ENCODE results near the gene SELP. TPM values are rescaled to one million over a fixed set of nuclear protein-coding genes. Genes with fewer than 3 reads are reported as not detected.

Gene SELP
- total RNA-seq, 1 donor from 2014 or later = 0.60 TPM

GRCh38 chr1:169586067-169586394, 43.9 kb downstream of the SELP start:
- Mint-ChIP-seq H3K4me1 (peaks cover 7% of the 10 kb centered on the region), H3K27me3 (peaks cover 18% of the 10 kb centered on the region), H3K4me3 (peak overlapping the region; percentile 66), H3K36me3 (ENCODE audit: low read depth) (no peaks in the 10 kb centered on the region), H3K9me3 (no peaks in the 10 kb centered on the region), H3K27ac (no peak overlapping the region)
- ChIA-PET CTCF (interaction anchor here (0.7 to 2.9 kb wide), 12 partner anchors 9 to 223 kb away, joined by 3 to 46 read pairs (median 5); no protein-coding TSS in a partner anchor), POLR2A (interaction anchor here (0.7 to 1.4 kb wide), 3 partner anchors 16 to 209 kb away, joined by 3 to 5 read pairs (median 3); partner anchors contain the start of gene METTL18)
- TF ChIP-seq, protein P1, sequence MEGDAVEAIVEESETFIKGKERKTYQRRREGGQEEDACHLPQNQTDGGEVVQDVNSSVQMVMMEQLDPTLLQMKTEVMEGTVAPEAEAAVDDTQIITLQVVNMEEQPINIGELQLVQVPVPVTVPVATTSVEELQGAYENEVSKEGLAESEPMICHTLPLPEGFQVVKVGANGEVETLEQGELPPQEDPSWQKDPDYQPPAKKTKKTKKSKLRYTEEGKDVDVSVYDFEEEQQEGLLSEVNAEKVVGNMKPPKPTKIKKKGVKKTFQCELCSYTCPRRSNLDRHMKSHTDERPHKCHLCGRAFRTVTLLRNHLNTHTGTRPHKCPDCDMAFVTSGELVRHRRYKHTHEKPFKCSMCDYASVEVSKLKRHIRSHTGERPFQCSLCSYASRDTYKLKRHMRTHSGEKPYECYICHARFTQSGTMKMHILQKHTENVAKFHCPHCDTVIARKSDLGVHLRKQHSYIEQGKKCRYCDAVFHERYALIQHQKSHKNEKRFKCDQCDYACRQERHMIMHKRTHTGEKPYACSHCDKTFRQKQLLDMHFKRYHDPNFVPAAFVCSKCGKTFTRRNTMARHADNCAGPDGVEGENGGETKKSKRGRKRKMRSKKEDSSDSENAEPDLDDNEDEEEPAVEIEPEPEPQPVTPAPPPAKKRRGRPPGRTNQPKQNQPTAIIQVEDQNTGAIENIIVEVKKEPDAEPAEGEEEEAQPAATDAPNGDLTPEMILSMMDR (IDR thresholded peaks at IDR 0.05) = no peak
- DNase-seq (no peak), ATAC-seq (ENCODE audit: low read depth) (peak; percentile 29)
- intact Hi-C loops (cut with micrococcal nuclease) = loop anchor here (1.0 to 5.0 kb wide), 5 partner anchors 15 to 223 kb away; partner anchors contain the start of genes METTL18, SELL and SLC19A2

DNA sequence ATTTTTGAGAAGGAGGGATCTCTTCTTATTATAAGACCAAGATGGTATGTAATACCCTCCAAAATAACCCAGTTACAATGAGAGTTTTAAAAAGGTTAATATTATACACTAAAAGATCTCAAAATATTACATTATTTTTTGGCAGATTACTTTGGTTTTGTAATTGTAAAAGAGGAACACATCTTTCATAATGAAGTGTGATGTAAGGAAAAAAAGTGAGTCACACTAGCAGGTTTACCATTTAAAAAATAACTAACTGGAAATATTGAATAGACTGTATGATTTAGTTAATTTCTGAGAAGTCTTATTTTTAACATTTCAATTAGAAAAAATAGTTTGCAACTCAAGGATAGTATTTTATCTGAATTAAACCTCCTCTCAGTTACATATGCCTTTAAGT, 44.7 kb downstream of the SELP start:
- Mint-ChIP-seq H3K4me1 (peaks cover 7% of the 10 kb centered on the region), H3K4me3 (no peak overlapping the region), H3K27ac (no peak overlapping the region), H3K27me3 (peaks cover 18% of the 10 kb centered on the region), H3K9me3 (no peaks in the 10 kb centered on the region), H3K36me3 (ENCODE audit: low read depth) (no peaks in the 10 kb centered on the region)
- no peak for ATAC-seq (ENCODE audit: low read depth)
- TF ChIP-seq, protein P1 (IDR thresholded peaks at IDR 0.05) = no peak
- ChIA-PET POLR2A (no interaction called here), CTCF (interaction anchor here (1.9 to 2.9 kb wide), 2 partner anchors 17 to 224 kb away, joined by 21 to 32 read pairs; no protein-coding TSS in a partner anchor)
- intact Hi-C loops (cut with micrococcal nuclease) = loop anchor here (5.0 kb wide), 2 partner anchors 98 to 207 kb away; partner anchors contain the start of genes METTL18 and SLC19A2
- no peak for DNase-seq

DNA sequence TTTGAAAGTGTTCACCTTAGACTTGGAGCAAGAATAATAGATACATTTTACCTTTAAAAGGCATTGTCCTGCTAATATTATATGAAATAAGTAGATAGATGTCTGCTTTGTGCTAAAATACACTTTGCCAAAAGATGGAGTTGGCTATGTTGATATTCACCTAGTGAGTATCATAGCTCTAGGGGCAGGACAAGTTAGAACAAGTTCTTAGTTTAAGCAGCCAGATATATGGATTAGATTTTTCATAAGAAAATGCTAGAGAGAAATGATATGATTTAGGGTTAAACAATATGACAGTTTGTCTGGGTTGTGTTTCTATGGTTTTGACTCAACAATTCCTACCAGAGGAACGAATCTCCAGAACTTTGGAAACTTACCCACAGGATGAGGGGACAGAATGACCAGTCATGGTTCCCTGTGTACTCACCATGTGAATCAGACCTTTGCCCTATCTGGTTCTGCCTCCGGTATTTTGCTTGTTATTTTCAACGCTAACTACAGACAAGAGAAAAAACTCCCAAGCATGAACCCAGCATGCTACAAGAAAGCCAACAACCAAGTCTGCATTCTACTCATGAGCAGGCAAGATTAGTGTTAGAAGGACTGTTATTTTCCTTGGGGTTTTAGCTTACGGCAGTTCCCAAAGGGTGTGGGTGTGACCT, 45.3 kb downstream of the SELP start:
- CTCF ChIA-PET = interaction anchor here (2.0 to 2.9 kb wide), 2 partner anchors 128 to 225 kb away, joined by 9 to 32 read pairs; no protein-coding TSS in a partner anchor
- Mint-ChIP-seq H3K4me1 (peaks cover 7% of the 10 kb centered on the region), H3K27ac (no peak overlapping the region), H3K4me3 (no peak overlapping the region), H3K9me3 (no peaks in the 10 kb centered on the region), H3K36me3 (ENCODE audit: low read depth) (no peaks in the 10 kb centered on the region), H3K27me3 (peaks cover 18% of the 10 kb centered on the region)
- intact Hi-C loops (cut with micrococcal nuclease) = loop anchor here (5.0 kb wide), 2 partner anchors 97 to 208 kb away; partner anchors contain the start of genes METTL18 and SLC19A2
- DNase-seq = no peak
- ATAC-seq (ENCODE audit: low read depth) = no peak
- TF ChIP-seq, protein P1 (IDR thresholded peaks at IDR 0.05) = no peak
- POLR2A ChIA-PET = interaction anchor here (0.9 kb wide), 1 partner anchor 13 kb away, joined by 3 read pairs; no protein-coding TSS in a partner anchor

DNA sequence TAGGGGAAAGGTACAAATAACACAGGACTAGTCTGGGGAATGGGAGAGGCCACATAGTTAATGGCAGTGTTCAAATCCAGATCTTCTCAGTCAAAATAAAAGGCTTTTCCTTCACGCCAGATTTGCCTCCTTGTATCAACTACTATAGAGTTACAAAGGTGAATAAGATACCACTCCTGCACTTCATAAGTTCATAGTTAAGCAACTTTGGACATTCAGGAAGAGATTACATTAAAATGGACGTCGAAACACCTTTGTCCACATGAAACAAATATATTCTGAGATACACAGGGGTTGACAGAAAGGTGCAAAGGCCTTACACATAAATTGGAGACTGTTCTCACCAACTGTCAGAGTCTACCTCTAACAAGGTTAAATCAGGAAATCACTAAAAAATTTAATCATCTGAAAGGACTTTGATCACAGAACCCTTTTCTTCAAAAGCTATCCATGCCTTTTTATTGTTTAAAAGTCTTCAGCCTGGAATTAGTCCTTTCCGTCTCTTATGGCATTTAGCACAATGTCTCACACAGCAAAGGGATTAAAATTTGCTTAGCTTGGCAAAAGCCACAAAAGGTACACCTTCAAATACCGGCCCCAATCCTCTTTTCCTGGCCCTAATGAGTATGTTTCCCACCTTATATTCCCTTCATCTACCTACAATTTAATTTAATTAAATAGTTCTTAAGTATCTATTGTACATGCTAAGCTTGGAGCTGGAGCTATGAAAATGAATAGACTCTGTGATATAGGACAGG, 51.8 kb downstream of the SELP start:
- Mint-ChIP-seq H3K4me3 (no peak overlapping the region), H3K27ac (no peak overlapping the region), H3K9me3 (no peaks in the 10 kb centered on the region), H3K27me3 (peaks cover 8% of the 10 kb centered on the region), H3K4me1 (no peaks in the 10 kb centered on the region), H3K36me3 (ENCODE audit: low read depth) (no peaks in the 10 kb centered on the region)
- ChIA-PET CTCF (no interaction called here), POLR2A (no interaction called here)
- TF ChIP-seq, protein P1 (IDR thresholded peaks at IDR 0.05) = no peak
- ATAC-seq (ENCODE audit: low read depth) = no peak
- no peak for DNase-seq
- intact Hi-C loops (cut with micrococcal nuclease) = no loop called here

GRCh38 chr1:169576935-169577331, 53.0 kb downstream of the SELP start:
- DNase-seq (no peak), ATAC-seq (ENCODE audit: low read depth) (no peak)
- ChIA-PET CTCF (no interaction called here), POLR2A (no interaction called here)
- Mint-ChIP-seq H3K36me3 (ENCODE audit: low read depth) (no peaks in the 10 kb centered on the region), H3K4me1 (no peaks in the 10 kb centered on the region), H3K27ac (no peak overlapping the region), H3K4me3 (no peak overlapping the region), H3K27me3 (peaks cover 6% of the 10 kb centered on the region), H3K9me3 (no peaks in the 10 kb centered on the region)
- intact Hi-C loops (cut with micrococcal nuclease) = no loop called here
- TF ChIP-seq, protein P1 (IDR thresholded peaks at IDR 0.05) = no peak

All from activated B cell treated with CpG ODN at 0.5 μM for 24 hours (primary cell).